K562 (cell line): ENCODE data around the gene RNF214. TPM values are rescaled to one million over a fixed set of nuclear protein-coding genes. Genes with fewer than 3 reads are reported as not detected.

ENCODE experiments used
- FIP1L1 ChIP-seq: fragments of 200-400 bp; formaldehyde crosslinking; IDR thresholded peaks from 2 replicates; pipeline ENCODE4 v1.6.1; 2018; ENCODE audit warnings: mild to moderate bottlenecking, low read depth, low read length; ENCODE audit not compliant: poor library complexity, severe bottlenecking
- FOXA1 ChIP-seq: fragments of 450-650 bp; IDR thresholded peaks from 2 replicates; pipeline ENCODE4 v1.6.1; 2016; ENCODE audit warnings: mild to moderate bottlenecking, borderline replicate concordance
- FUS ChIP-seq: fragments of 200-400 bp; formaldehyde crosslinking; optimal IDR thresholded peaks from 2 replicates; pipeline ENCODE3; 2017; ENCODE audit warnings: low read depth, low read length
- HOXB6 ChIP-seq: fragments of 250-450 bp; sonication (Bioruptor Pico); IDR thresholded peaks from 2 replicates; pipeline ENCODE4 v1.5.1; 2022; ENCODE audit warnings: mild to moderate bottlenecking, borderline replicate concordance
- NCOA4 ChIP-seq: fragments of 450-650 bp; IDR thresholded peaks from 2 replicates; pipeline ENCODE4 v1.6.1; 2018; ENCODE audit warnings: mild to moderate bottlenecking; ENCODE audit not compliant: partially characterized antibody
- PRPF4 ChIP-seq: fragments of 200-400 bp; formaldehyde crosslinking; IDR thresholded peaks from one replicate; pipeline ENCODE4 v1.6.1; 2017; ENCODE audit warnings: low read length, low read depth, mild to moderate bottlenecking; ENCODE audit not compliant: insufficient read depth, poor library complexity, severe bottlenecking
- RAD21 ChIP-seq, 2 experiments: fragments of 250-450 bp in 1 of 2; fragments of 450-650 bp in 1 of 2; sonication (Bioruptor Pico) in 1 of 2; formaldehyde crosslinking in 1 of 2; IDR thresholded peaks in 1 of 2; conservative IDR thresholded peaks in 1 of 2; 2 replicates each; pipeline versions ENCODE4 v1.4.0 to v1.8.0; 2020 to 2022; ENCODE audit warnings: mild to moderate bottlenecking in 2 of 2, moderate library complexity in 1 of 2
- RBM17 ChIP-seq: fragments of 200-400 bp; formaldehyde crosslinking; IDR thresholded peaks from 2 replicates; pipeline ENCODE4 v1.6.1; 2017; ENCODE audit warnings: low read depth, mild to moderate bottlenecking, low read length, borderline replicate concordance
- RREB1 ChIP-seq: fragments of 250-450 bp; sonication (Bioruptor Pico); IDR thresholded peaks from 2 replicates; pipeline ENCODE4 v1.4.0; 2020
- ZNF133 ChIP-seq: fragments of 250-450 bp; sonication (Bioruptor Pico); IDR thresholded peaks from 2 replicates; pipeline ENCODE4 v1.4.0; 2020; ENCODE audit warnings: mild to moderate bottlenecking
- ZNF212 ChIP-seq: fragments of 450-650 bp; formaldehyde crosslinking; IDR thresholded peaks from 2 replicates; pipeline ENCODE4 v1.4.0; 2020; ENCODE audit warnings: mild to moderate bottlenecking
- ZNF764 ChIP-seq: fragments of 250-450 bp; sonication (Bioruptor Pico); IDR thresholded peaks from 2 replicates; pipeline ENCODE4 v1.4.0; 2020; ENCODE audit warnings: low read depth, mild to moderate bottlenecking, moderate library complexity
- polyA plus RNA-seq, 8 experiments: library from polyadenylated mRNA; depleted of rRNA in 4 of 8; stranded (reverse) in 5 of 8; unstranded in 3 of 8; fragments of >200 nt; fragmentation: Nextera tagmentation in 2 of 8; fragmentation: Illumina TruSeq in 1 of 8; extraction: Ambion mirVana in 2 of 8; extraction: Trizol in 1 of 8; gene quantifications; 2 replicates each; pipeline versions ENCODE4 v1.2.1 to v1.2.3, GENCODE V29; 2011 to 2014; ENCODE audit warnings: inconsistent platforms in 1 of 8, missing spikeins in 1 of 8
- total RNA-seq, 7 experiments: library from RNA; depleted of rRNA in 6 of 7; stranded (reverse); fragments of >200 nt in 6 of 7; fragmentation: Illumina TruSeq in 2 of 7; extraction: Trizol in 2 of 7; gene quantifications; 2 replicates each; pipeline versions ENCODE4 v1.2.1 to v1.2.3, GENCODE V29; 2011 to 2021; ENCODE audit warnings: low replicate concordance in 1 of 7
- TF ChIP-seq, protein P1 (sequence below), 2 experiments: IDR thresholded peaks; 2 replicates each; pipeline ENCODE4 v1.6.1; 2011; ENCODE audit warnings: borderline replicate concordance in 1 of 2, control low read depth in 1 of 2, low read depth in 1 of 2, low read length in 1 of 2, mild to moderate bottlenecking in 1 of 2, mixed read lengths in 1 of 2, moderate library complexity in 1 of 2; ENCODE audit not compliant: insufficient read depth in 1 of 2, insufficient read length in 1 of 2, poor library complexity in 1 of 2, severe bottlenecking in 1 of 2; ENCODE audit errors: extremely low read depth in 1 of 2
- TF ChIP-seq, protein P2 (sequence below): sonication (generic); formaldehyde crosslinking; IDR thresholded peaks from 2 replicates; pipeline ENCODE4 v1.8.1; 2023; ENCODE audit warnings: mild to moderate bottlenecking, missing genetic modification reagents, moderate library complexity
- TF ChIP-seq, protein P3 (sequence below): sonication (generic); formaldehyde crosslinking; IDR thresholded peaks from 2 replicates; pipeline ENCODE4 v1.8.1; 2023; ENCODE audit warnings: mild to moderate bottlenecking, missing genetic modification reagents

The RNF214 gene
- total and polyA plus RNA-seq, 9 of the 15 experiments (the other 6 are each of a cell fraction or from before 2014, with no cell fraction given), result 6.6 to 24.8 (median 11.9) TPM

GRCh38 chr11:117327567-117328374 lies 95.3 kb downstream of the RNF214 start, which contains the start of gene CEP164 (continued):
- TF ChIP-seq, protein P1, sequence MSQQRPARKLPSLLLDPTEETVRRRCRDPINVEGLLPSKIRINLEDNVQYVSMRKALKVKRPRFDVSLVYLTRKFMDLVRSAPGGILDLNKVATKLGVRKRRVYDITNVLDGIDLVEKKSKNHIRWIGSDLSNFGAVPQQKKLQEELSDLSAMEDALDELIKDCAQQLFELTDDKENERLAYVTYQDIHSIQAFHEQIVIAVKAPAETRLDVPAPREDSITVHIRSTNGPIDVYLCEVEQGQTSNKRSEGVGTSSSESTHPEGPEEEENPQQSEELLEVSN (IDR thresholded peaks at IDR 0.05; ENCODE audit: borderline replicate concordance in 1 of 2, extremely low read depth in 1 of 2, insufficient read depth in 1 of 2, insufficient read length in 1 of 2, low read depth in 1 of 2, low read length in 1 of 2, poor library complexity in 1 of 2, severe bottlenecking in 1 of 2), result peak; percentile 51 to 87
- no peak for TF ChIP-seq RREB1 (CRISPR knock-in tag)
- no peak for TF ChIP-seq ZNF764 (CRISPR knock-in tag)
- TF ChIP-seq FOXA1, result no peak
- no peak for TF ChIP-seq RAD21 (CRISPR knock-in tag; conservative IDR thresholded peaks at IDR 0.05 in 1 of 2, IDR thresholded peaks at IDR 0.05 in 1 of 2)
- no peak for TF ChIP-seq RBM17
- no peak for TF ChIP-seq PRPF4
- TF ChIP-seq ZNF133 (CRISPR knock-in tag), result no peak
- no peak for TF ChIP-seq NCOA4
- no peak for TF ChIP-seq FUS
- no peak for TF ChIP-seq HOXB6 (CRISPR knock-in tag)
- no peak for TF ChIP-seq ZNF212
- TF ChIP-seq, protein P2, sequence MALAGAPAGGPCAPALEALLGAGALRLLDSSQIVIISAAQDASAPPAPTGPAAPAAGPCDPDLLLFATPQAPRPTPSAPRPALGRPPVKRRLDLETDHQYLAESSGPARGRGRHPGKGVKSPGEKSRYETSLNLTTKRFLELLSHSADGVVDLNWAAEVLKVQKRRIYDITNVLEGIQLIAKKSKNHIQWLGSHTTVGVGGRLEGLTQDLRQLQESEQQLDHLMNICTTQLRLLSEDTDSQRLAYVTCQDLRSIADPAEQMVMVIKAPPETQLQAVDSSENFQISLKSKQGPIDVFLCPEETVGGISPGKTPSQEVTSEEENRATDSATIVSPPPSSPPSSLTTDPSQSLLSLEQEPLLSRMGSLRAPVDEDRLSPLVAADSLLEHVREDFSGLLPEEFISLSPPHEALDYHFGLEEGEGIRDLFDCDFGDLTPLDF, result 0 out of 2 replicates have a peak, but pooled peaks have one; percentile 11
- TF ChIP-seq, protein P3, sequence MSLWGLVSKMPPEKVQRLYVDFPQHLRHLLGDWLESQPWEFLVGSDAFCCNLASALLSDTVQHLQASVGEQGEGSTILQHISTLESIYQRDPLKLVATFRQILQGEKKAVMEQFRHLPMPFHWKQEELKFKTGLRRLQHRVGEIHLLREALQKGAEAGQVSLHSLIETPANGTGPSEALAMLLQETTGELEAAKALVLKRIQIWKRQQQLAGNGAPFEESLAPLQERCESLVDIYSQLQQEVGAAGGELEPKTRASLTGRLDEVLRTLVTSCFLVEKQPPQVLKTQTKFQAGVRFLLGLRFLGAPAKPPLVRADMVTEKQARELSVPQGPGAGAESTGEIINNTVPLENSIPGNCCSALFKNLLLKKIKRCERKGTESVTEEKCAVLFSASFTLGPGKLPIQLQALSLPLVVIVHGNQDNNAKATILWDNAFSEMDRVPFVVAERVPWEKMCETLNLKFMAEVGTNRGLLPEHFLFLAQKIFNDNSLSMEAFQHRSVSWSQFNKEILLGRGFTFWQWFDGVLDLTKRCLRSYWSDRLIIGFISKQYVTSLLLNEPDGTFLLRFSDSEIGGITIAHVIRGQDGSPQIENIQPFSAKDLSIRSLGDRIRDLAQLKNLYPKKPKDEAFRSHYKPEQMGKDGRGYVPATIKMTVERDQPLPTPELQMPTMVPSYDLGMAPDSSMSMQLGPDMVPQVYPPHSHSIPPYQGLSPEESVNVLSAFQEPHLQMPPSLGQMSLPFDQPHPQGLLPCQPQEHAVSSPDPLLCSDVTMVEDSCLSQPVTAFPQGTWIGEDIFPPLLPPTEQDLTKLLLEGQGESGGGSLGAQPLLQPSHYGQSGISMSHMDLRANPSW (CRISPR knock-in tag), result no peak
- TF ChIP-seq FIP1L1, result no peak
